Trophoblast cell (in vitro differentiated cells and primary cell): ENCODE data around the gene SLC6A14.

Experiments
- DNase-seq, 2 donors: peaks; one replicate each; pipeline ENCODE4 v3.0.0-alpha.2; 2016
- H2AFZ ChIP-seq: 2 replicates; pipeline ENCODE4 v1.6.1; 2013; ENCODE audit warnings: low read length, moderate library complexity, mild to moderate bottlenecking; ENCODE audit not compliant: insufficient read depth, poor library complexity
- H2AK5ac ChIP-seq: 2 replicates; pipeline ENCODE4 v1.6.1; 2013; ENCODE audit warnings: mild to moderate bottlenecking, low read length
- H2BK120ac ChIP-seq: 2 replicates; pipeline ENCODE4 v1.6.1; 2013; ENCODE audit warnings: low read length, mild to moderate bottlenecking, moderate library complexity; ENCODE audit not compliant: insufficient read depth, poor library complexity
- H2BK12ac ChIP-seq: 2 replicates; pipeline ENCODE4 v1.6.1; 2013; ENCODE audit warnings: mild to moderate bottlenecking, low read length, moderate library complexity
- H2BK5ac ChIP-seq: 2 replicates; pipeline ENCODE4 v1.6.1; 2013; ENCODE audit warnings: low read length, low read depth, moderate library complexity, mild to moderate bottlenecking; ENCODE audit not compliant: poor library complexity
- H3K14ac ChIP-seq: 2 replicates; pipeline ENCODE4 v1.6.1; 2013; ENCODE audit warnings: mild to moderate bottlenecking, low read length
- H3K18ac ChIP-seq: 2 replicates; pipeline ENCODE4 v1.6.1; 2013; ENCODE audit warnings: mild to moderate bottlenecking, low read length
- H3K23ac ChIP-seq: 2 replicates; pipeline ENCODE4 v1.6.1; 2013; ENCODE audit warnings: low read length
- H3K27ac ChIP-seq: 2 replicates; pipeline ENCODE4 v1.5.1; 2013; ENCODE audit warnings: low read depth, mild to moderate bottlenecking, inconsistent platforms, low read length, moderate library complexity
- H3K27me3 ChIP-seq: 2 replicates; pipeline ENCODE4 v1.6.1; 2013; ENCODE audit warnings: inconsistent platforms, mild to moderate bottlenecking, low read length, moderate library complexity; ENCODE audit not compliant: insufficient read depth
- H3K36me3 ChIP-seq, 2 experiments: 1 replicate in 1 of 2; 2 replicates in 1 of 2; pipeline ENCODE4 v1.6.1; 2013; ENCODE audit warnings: low read length in 2 of 2, mild to moderate bottlenecking in 2 of 2, moderate library complexity in 1 of 2; ENCODE audit not compliant: insufficient read depth in 2 of 2, control insufficient read depth in 1 of 2
- H3K4ac ChIP-seq: 2 replicates; pipeline ENCODE4 v1.6.1; 2013; ENCODE audit warnings: low read depth, mild to moderate bottlenecking, low read length, moderate library complexity
- H3K4me1 ChIP-seq, 2 experiments: 1 replicate in 1 of 2; 2 replicates in 1 of 2; pipeline ENCODE4 v1.6.1; 2013; ENCODE audit warnings: low read length in 2 of 2, mild to moderate bottlenecking in 2 of 2, moderate library complexity in 1 of 2; ENCODE audit not compliant: insufficient read depth in 2 of 2, control insufficient read depth in 1 of 2
- H3K4me2 ChIP-seq: 2 replicates; pipeline ENCODE4 v1.6.1; 2013; ENCODE audit warnings: inconsistent platforms, mild to moderate bottlenecking, low read length, moderate library complexity
- H3K4me3 ChIP-seq: 2 replicates; pipeline ENCODE4 v1.5.1; 2013; ENCODE audit warnings: mild to moderate bottlenecking, low read depth, low read length, inconsistent platforms
- H3K79me1 ChIP-seq: one replicate; pipeline ENCODE4 v1.6.1; 2013; ENCODE audit warnings: low read length
- H3K79me2 ChIP-seq: 2 replicates; pipeline ENCODE4 v1.6.1; 2013; ENCODE audit warnings: low read length, mild to moderate bottlenecking; ENCODE audit not compliant: control insufficient read depth, insufficient read depth, poor library complexity
- H3K9ac ChIP-seq: 2 replicates; pipeline ENCODE4 v1.6.1; 2013; ENCODE audit warnings: mild to moderate bottlenecking, low read length
- H3K9me3 ChIP-seq: 2 replicates; pipeline ENCODE4 v1.6.1; 2013; ENCODE audit warnings: low read depth, mild to moderate bottlenecking, control low read depth, inconsistent platforms, low read length; ENCODE audit not compliant: insufficient read depth
- H4K12ac ChIP-seq: 2 replicates; pipeline ENCODE4 v1.6.1; 2013; ENCODE audit warnings: low read depth, mild to moderate bottlenecking, low read length, moderate library complexity
- H4K8ac ChIP-seq: 2 replicates; pipeline ENCODE4 v1.6.1; 2013; ENCODE audit warnings: low read depth, mild to moderate bottlenecking, low read length, moderate library complexity
- H4K91ac ChIP-seq: one replicate; pipeline ENCODE4 v1.6.1; 2013; ENCODE audit warnings: low read depth, mild to moderate bottlenecking, low read length, moderate library complexity
- WGBS: extraction: QIAGEN DNeasy Blood & Tissue Kit; methylation state at CpG from one replicate; pipeline ENCODE4 v1.1.7; 2013; ENCODE audit warnings: missing lambda C conversion rate; ENCODE audit not compliant: insufficient read length, insufficient coverage; ENCODE audit errors: extremely low coverage; 5-methylcytosine and 5-hydroxymethylcytosine counted together

The SLC6A14 gene

DNA sequence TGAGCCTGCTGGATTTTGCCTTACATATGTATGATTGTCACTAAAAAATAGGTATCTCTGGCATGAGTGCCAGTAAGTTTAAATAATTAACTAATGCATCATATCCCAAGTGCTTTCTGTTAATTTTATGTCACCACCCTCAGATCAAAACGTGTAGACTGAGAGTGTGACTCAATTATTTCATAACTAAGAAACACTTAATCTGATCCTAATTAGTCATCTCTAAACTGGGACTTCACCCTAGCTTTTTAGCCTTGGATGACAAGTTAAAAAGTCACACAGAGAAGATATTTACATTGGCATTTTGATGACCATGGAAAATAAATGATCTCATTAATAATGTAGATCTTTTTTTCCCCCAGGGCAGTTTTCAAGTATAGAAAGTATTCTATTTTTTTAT, 23.1 kb upstream of the SLC6A14 start:
- H3K14ac ChIP-seq = no peak overlapping the region
- H3K79me2 ChIP-seq = no peaks in the 10 kb centered on the region
- no peak overlapping the region for H2BK12ac ChIP-seq
- no CpG with 5 or more reads among the region's 1 CpG for WGBS
- no peaks in the 10 kb centered on the region for H3K9me3 ChIP-seq
- no peaks in the 10 kb centered on the region for H3K27me3 ChIP-seq
- no peak overlapping the region for H4K91ac ChIP-seq
- DNase-seq = no peak
- H3K4me2 ChIP-seq = no peak overlapping the region
- no peak overlapping the region for H2BK5ac ChIP-seq
- no peak overlapping the region for H3K4ac ChIP-seq
- H3K79me1 ChIP-seq = no peaks in the 10 kb centered on the region
- H4K12ac ChIP-seq = no peak overlapping the region
- no peak overlapping the region for H3K27ac ChIP-seq
- no peak overlapping the region for H2AK5ac ChIP-seq
- no peak overlapping the region for H3K23ac ChIP-seq
- H3K9ac ChIP-seq = no peak overlapping the region
- H3K36me3 ChIP-seq = no peaks in the 10 kb centered on the region
- no peak overlapping the region for H3K4me3 ChIP-seq
- H3K18ac ChIP-seq = no peak overlapping the region
- H2AFZ ChIP-seq = no peak overlapping the region
- no peak overlapping the region for H2BK120ac ChIP-seq
- no peaks in the 10 kb centered on the region for H3K4me1 ChIP-seq
- H4K8ac ChIP-seq = no peak overlapping the region

DNA sequence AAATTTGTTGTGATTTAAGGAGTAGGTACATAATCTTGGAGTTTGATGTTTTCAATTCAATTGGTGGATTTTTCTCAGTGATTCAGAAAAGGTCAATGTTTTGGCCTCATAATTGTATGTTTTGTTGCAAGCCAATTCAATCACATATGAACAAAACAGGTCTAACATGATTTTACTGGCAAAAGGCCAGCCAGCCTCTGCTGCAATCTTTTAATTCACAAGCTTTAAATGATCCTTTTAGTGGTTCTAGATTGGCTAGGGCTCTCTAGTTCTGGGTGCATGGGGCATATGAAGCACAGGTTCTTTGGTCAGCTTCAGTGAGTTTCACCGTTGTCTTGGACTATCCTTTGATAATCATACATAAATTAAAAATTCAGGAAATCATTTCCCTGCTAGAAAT, 19.2 kb upstream of the SLC6A14 start:
- Histone ChIP-seq H4K91ac (no peak overlapping the region), H3K14ac (no peak overlapping the region), H4K12ac (no peak overlapping the region), H3K9me3 (no peaks in the 10 kb centered on the region), H3K18ac (no peak overlapping the region), H4K8ac (no peak overlapping the region), H2BK12ac (no peak overlapping the region), H3K27me3 (no peaks in the 10 kb centered on the region), H3K23ac (no peak overlapping the region), H2AK5ac (no peak overlapping the region), H3K4me1 (no peaks in the 10 kb centered on the region), H2BK120ac (no peak overlapping the region), H2BK5ac (no peak overlapping the region), H3K36me3 (no peaks in the 10 kb centered on the region), H2AFZ (no peak overlapping the region), H3K27ac (no peak overlapping the region), H3K4me3 (no peak overlapping the region), H3K4ac (no peak overlapping the region), H3K79me2 (no peaks in the 10 kb centered on the region), H3K9ac (no peak overlapping the region), H3K79me1 (no peaks in the 10 kb centered on the region), H3K4me2 (no peak overlapping the region)
- WGBS = no CpG with 5 or more reads among the region's 1 CpG
- DNase-seq = no peak

DNA sequence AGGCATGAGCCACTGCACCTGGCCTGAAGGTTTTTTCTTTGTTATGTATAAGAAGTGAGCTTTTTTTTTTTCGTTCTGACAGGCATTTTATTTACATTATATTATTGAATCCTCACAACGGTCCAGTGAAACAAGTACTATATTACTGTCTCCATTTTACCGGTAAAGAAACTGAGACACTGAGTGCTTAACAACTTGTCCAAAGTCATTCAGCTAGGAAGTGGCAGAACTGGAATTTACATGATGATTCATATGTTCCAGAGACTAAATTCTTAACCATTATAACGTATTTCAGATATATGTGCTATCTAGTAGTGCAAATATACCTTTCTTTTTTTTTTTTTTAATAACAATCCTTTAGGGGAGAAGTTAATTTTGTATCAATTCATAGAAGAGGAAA, 18.4 kb upstream of the SLC6A14 start:
- Histone ChIP-seq H2BK12ac (no peak overlapping the region), H3K27ac (no peak overlapping the region), H3K23ac (no peak overlapping the region), H3K9ac (no peak overlapping the region), H2AFZ (no peak overlapping the region), H3K18ac (no peak overlapping the region), H3K79me2 (no peaks in the 10 kb centered on the region), H4K12ac (no peak overlapping the region), H4K8ac (no peak overlapping the region), H2BK120ac (no peak overlapping the region), H4K91ac (no peak overlapping the region), H3K9me3 (no peaks in the 10 kb centered on the region), H3K4me2 (no peak overlapping the region), H3K4ac (no peak overlapping the region), H3K14ac (no peak overlapping the region), H2BK5ac (no peak overlapping the region), H3K36me3 (no peaks in the 10 kb centered on the region), H3K4me1 (no peaks in the 10 kb centered on the region), H2AK5ac (no peak overlapping the region), H3K27me3 (no peaks in the 10 kb centered on the region), H3K4me3 (no peak overlapping the region), H3K79me1 (no peaks in the 10 kb centered on the region)
- WGBS = no CpG with 5 or more reads among the region's 4 CpGs
- peak in 1 of 2 donors; percentile 3 for DNase-seq

DNA sequence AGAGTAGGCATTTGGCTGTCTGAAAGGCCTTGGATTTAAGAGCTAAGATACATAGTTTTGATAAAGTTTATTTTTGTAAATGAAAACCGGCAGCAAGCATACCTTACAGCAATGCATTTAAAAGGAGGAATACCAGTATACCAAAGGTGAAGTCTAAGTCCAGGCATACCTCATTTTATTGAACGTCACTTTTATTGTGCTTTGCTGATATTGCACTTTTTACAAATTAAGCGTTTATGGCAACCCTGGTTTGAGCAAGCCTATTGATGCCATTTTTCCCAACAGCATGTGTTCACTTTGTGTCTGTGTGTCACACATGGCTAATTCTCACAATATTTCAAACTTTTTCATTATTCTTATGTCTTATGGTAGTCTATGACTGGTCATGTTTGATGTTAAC, 8.4 kb upstream of the SLC6A14 start:
- Histone ChIP-seq H2BK5ac (no peak overlapping the region), H3K14ac (no peak overlapping the region), H3K4ac (no peak overlapping the region), H2AFZ (no peak overlapping the region), H3K23ac (no peak overlapping the region), H3K4me3 (no peak overlapping the region), H4K91ac (no peak overlapping the region), H2BK120ac (no peak overlapping the region), H3K4me1 (no peaks in the 10 kb centered on the region), H4K8ac (no peak overlapping the region), H3K27me3 (no peaks in the 10 kb centered on the region), H3K36me3 (no peaks in the 10 kb centered on the region), H3K18ac (no peak overlapping the region), H2BK12ac (no peak overlapping the region), H3K79me1 (no peaks in the 10 kb centered on the region), H3K27ac (no peak overlapping the region), H3K79me2 (no peaks in the 10 kb centered on the region), H3K9me3 (no peaks in the 10 kb centered on the region), H3K9ac (no peak overlapping the region), H2AK5ac (no peak overlapping the region), H4K12ac (no peak overlapping the region), H3K4me2 (no peak overlapping the region)
- no peak for DNase-seq
- no CpG with 5 or more reads among the region's 3 CpGs for WGBS

DNA sequence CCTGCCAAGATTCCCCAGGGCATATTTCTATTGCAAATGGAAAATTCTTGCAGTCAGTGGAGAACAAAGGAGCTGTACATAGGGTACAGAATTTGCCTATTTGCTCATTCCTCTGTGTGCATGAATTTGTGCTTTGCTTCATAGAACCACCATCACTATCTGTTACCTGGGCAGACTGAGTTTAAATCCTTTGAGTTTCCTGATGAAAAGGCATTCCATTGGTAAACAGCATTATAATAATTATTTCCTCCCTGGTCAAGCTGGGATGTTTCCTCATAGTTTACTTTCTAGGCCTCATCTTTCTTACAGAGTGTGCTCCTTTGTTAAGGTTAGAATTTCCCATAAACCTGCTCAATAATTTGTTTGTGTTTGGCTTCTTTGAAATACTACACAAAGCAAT, 809 bp upstream of the SLC6A14 start:
- H3K9ac ChIP-seq = no peak overlapping the region

More for the DNA sequence above, 809 bp upstream of the SLC6A14 start:
- no peak overlapping the region for H2AFZ ChIP-seq
- H3K9me3 ChIP-seq = no peaks in the 10 kb centered on the region
- no peak overlapping the region for H4K8ac ChIP-seq
- no peak overlapping the region for H4K12ac ChIP-seq
- no peak overlapping the region for H3K4me3 ChIP-seq
- H2BK5ac ChIP-seq = no peak overlapping the region
- no peak overlapping the region for H3K18ac ChIP-seq
- H3K4me1 ChIP-seq = no peaks in the 10 kb centered on the region
- no peaks in the 10 kb centered on the region for H3K79me1 ChIP-seq
- no peaks in the 10 kb centered on the region for H3K79me2 ChIP-seq
- no peak overlapping the region for H3K27ac ChIP-seq
- H2BK120ac ChIP-seq = no peak overlapping the region
- H3K4me2 ChIP-seq = no peak overlapping the region
- no peaks in the 10 kb centered on the region for H3K27me3 ChIP-seq
- no peak overlapping the region for H3K14ac ChIP-seq
- H3K36me3 ChIP-seq = no peaks in the 10 kb centered on the region
- H3K4ac ChIP-seq = no peak overlapping the region
- no peak overlapping the region for H3K23ac ChIP-seq
- no peak for DNase-seq
- H2AK5ac ChIP-seq = no peak overlapping the region
- no peak overlapping the region for H2BK12ac ChIP-seq
- H4K91ac ChIP-seq = no peak overlapping the region
